ENCODE results near the gene MTHFSD. TPM values are rescaled to one million over a fixed set of nuclear protein-coding genes. Genes with fewer than 3 reads are reported as not detected.

MTHFSD gene
- total RNA-seq, 1 experiment from 2014 or later = 11.9 TPM

- intact Hi-C loops (cut with micrococcal nuclease) = no loop called here
- Histone ChIP-seq H3K36me3 (ENCODE audit: low read depth, low read length) (no peaks in the 10 kb centered on the region), H2AFZ (ENCODE audit: low read length) (no peak overlapping the region), H3K27ac (ENCODE audit: low read length) (no peak overlapping the region), H3K4me3 (ENCODE audit: low read length) (no peak overlapping the region), H3K9ac (ENCODE audit: low read length) (no peak overlapping the region), H3F3A (ENCODE audit: low read length, unreplicated experiment) (no peaks in the 10 kb centered on the region), H3K9me3 (ENCODE audit: low read length) (no peaks in the 10 kb centered on the region), H3K4me1 (ENCODE audit: insufficient read depth, low read length) (no peaks in the 10 kb centered on the region), H4K20me1 (ENCODE audit: low read length) (no peaks in the 10 kb centered on the region), H3K9me2 (replicated peaks; ENCODE audit: low read length) (no peaks in the 10 kb centered on the region), H3K27me3 (ENCODE audit: low read length) (peaks cover 91% of the 10 kb centered on the region), H3K4me2 (ENCODE audit: low read length) (no peak overlapping the region), H3K79me2 (ENCODE audit: low read length) (no peaks in the 10 kb centered on the region)
- no TSS peak for BruUV-seq (replicated peaks)
- ChIA-PET CTCF (interaction anchor here (0.6 kb wide), 1 partner anchor 19 kb away, joined by 3 read pairs; no protein-coding TSS in a partner anchor), POLR2A (ENCODE audit: unreplicated experiment) (no interaction called here)
- DNase-seq = no peak
- no peak for ATAC-seq
- TF ChIP-seq EZH2 (IDR thresholded peaks at IDR 0.05; ENCODE audit: low read length, unreplicated experiment) (no peak), EZH2phosphoT487 (IDR thresholded peaks at IDR 0.05; ENCODE audit: borderline replicate concordance, low read length) (0 out of 2 replicates have a peak, but pooled peaks have one; percentile 19)
Measured at GRCh38 chr16:86498671-86499439, 56.2 kb downstream of the MTHFSD start.

- Histone ChIP-seq H3K4me3 (ENCODE audit: low read length) (no peak overlapping the region), H3K4me2 (ENCODE audit: low read length) (no peak overlapping the region), H3K27ac (ENCODE audit: low read length) (no peak overlapping the region), H3K9ac (ENCODE audit: low read length) (no peak overlapping the region), H3K9me3 (ENCODE audit: low read length) (no peaks in the 10 kb centered on the region), H2AFZ (ENCODE audit: low read length) (no peak overlapping the region), H4K20me1 (ENCODE audit: low read length) (no peaks in the 10 kb centered on the region), H3K79me2 (ENCODE audit: low read length) (no peaks in the 10 kb centered on the region), H3K36me3 (ENCODE audit: low read depth, low read length) (no peaks in the 10 kb centered on the region), H3K9me2 (replicated peaks; ENCODE audit: low read length) (no peaks in the 10 kb centered on the region), H3K27me3 (ENCODE audit: low read length) (peaks cover 89% of the 10 kb centered on the region), H3K4me1 (ENCODE audit: insufficient read depth, low read length) (no peaks in the 10 kb centered on the region), H3F3A (ENCODE audit: low read length, unreplicated experiment) (no peaks in the 10 kb centered on the region)
- ChIA-PET CTCF (no interaction called here), POLR2A (ENCODE audit: unreplicated experiment) (no interaction called here)
- ATAC-seq (no peak), DNase-seq (no peak)
- no TSS peak for BruUV-seq (replicated peaks)
- intact Hi-C loops (cut with micrococcal nuclease) = no loop called here
- TF ChIP-seq EZH2 (IDR thresholded peaks at IDR 0.05; ENCODE audit: low read length, unreplicated experiment) (no peak), CTCF (conservative IDR thresholded peaks at IDR 0.05; ENCODE audit: low read depth, low read length) (no peak), EZH2phosphoT487 (IDR thresholded peaks at IDR 0.05; ENCODE audit: borderline replicate concordance, low read length) (no peak)
Measured at GRCh38 chr16:86498155-86498670, 56.8 kb downstream of the MTHFSD start.

GRCh38 chr16:86497551-86498021 is 57.4 kb downstream of the MTHFSD start:
- intact Hi-C loops (cut with micrococcal nuclease) = no loop called here

More at GRCh38 chr16:86497551-86498021, 57.4 kb downstream of the MTHFSD start:
- ChIA-PET POLR2A (ENCODE audit: unreplicated experiment) (no interaction called here), CTCF (no interaction called here)
- Histone ChIP-seq H3K4me3 (ENCODE audit: low read length) (no peak overlapping the region), H3K36me3 (ENCODE audit: low read depth, low read length) (no peaks in the 10 kb centered on the region), H3K79me2 (ENCODE audit: low read length) (no peaks in the 10 kb centered on the region), H2AFZ (ENCODE audit: low read length) (no peak overlapping the region), H3K9me2 (replicated peaks; ENCODE audit: low read length) (no peaks in the 10 kb centered on the region), H4K20me1 (ENCODE audit: low read length) (no peaks in the 10 kb centered on the region), H3K9ac (ENCODE audit: low read length) (no peak overlapping the region), H3K27ac (ENCODE audit: low read length) (no peak overlapping the region), H3K4me2 (ENCODE audit: low read length) (no peak overlapping the region), H3K27me3 (ENCODE audit: low read length) (peaks cover 89% of the 10 kb centered on the region), H3F3A (ENCODE audit: low read length, unreplicated experiment) (no peaks in the 10 kb centered on the region), H3K9me3 (ENCODE audit: low read length) (no peaks in the 10 kb centered on the region), H3K4me1 (ENCODE audit: insufficient read depth, low read length) (no peaks in the 10 kb centered on the region)
- DNase-seq = no peak
- no peak for ATAC-seq
- no TSS peak for BruUV-seq (replicated peaks)
- no peak for TF ChIP-seq EZH2phosphoT487 (IDR thresholded peaks at IDR 0.05; ENCODE audit: borderline replicate concordance, low read length)
- TF ChIP-seq EZH2 (IDR thresholded peaks at IDR 0.05; ENCODE audit: low read length, unreplicated experiment) = no peak
- no peak for TF ChIP-seq CTCF (conservative IDR thresholded peaks at IDR 0.05; ENCODE audit: low read depth, low read length)
